SK-N-SH (cell line): ENCODE data around the gene ABCA4. TPM values are rescaled to one million over a fixed set of nuclear protein-coding genes. Genes with fewer than 3 reads are reported as not detected.

Experiments
- CTCF ChIA-PET: fragments of 300-600, 350-600 bp; formaldehyde crosslinking; extraction: SDS; loops from one replicate; lab custom pipeline; 2021; lab: Yijun Ruan, JAX
- POLR2A ChIA-PET: fragments of 350-600 bp; sonication (Branson Sonifier 250); formaldehyde crosslinking; extraction: SDS; loops from one replicate; lab custom pipeline; 2020; ENCODE audit warnings: antibody characterized with exemption, inconsistent platforms; lab: Yijun Ruan, JAX
- DNase-seq: peaks from one replicate; pipeline ENCODE4 v3.0.0; 2012
- H2AFZ ChIP-seq: fragments of 200-600 bp; sonication (generic); 2 replicates; pipeline ENCODE4 v1.8.1; 2016; ENCODE audit warnings: antibody characterized with exemption, mild to moderate bottlenecking, low read depth
- H3F3A ChIP-seq: fragments of 200-600 bp; sonication (generic); replicated peaks from 2 replicates; pipeline ENCODE3; 2016; ENCODE audit warnings: antibody characterized with exemption, mild to moderate bottlenecking; ENCODE audit not compliant: insufficient read depth
- H3K27ac ChIP-seq, 2 experiments: fragments of 200-500 bp in 1 of 2; fragments of 200-600 bp in 1 of 2; sonication (Bioruptor generic) in 1 of 2; sonication (generic), shearing (Covaris generic) in 1 of 2; 2 replicates each; pipeline versions ENCODE4 v1.5.1 to v1.6.1; 2014 to 2016; ENCODE audit warnings: low read depth in 2 of 2, inconsistent platforms in 1 of 2, low read length in 1 of 2, mild to moderate bottlenecking in 1 of 2, mixed read lengths in 1 of 2
- H3K27me3 ChIP-seq: fragments of 200-600 bp; sonication (generic), shearing (Covaris generic); 2 replicates; pipeline ENCODE4 v1.6.1; 2016; ENCODE audit warnings: mixed run types; ENCODE audit not compliant: insufficient read depth
- H3K36me3 ChIP-seq, 2 experiments: fragments of 200-500 bp in 1 of 2; fragments of 200-600 bp in 1 of 2; sonication (Bioruptor generic) in 1 of 2; sonication (generic) in 1 of 2; replicated peaks in 1 of 2; 2 replicates each; pipeline versions ENCODE3 to v1.5.1; 2014 to 2016; ENCODE audit warnings: low read length in 1 of 2, mild to moderate bottlenecking in 1 of 2; ENCODE audit not compliant: insufficient read depth in 2 of 2, control insufficient read depth in 1 of 2
- H3K4me1 ChIP-seq, 2 experiments: fragments of 200-500 bp in 1 of 2; fragments of 200-600 bp in 1 of 2; sonication (Bioruptor generic) in 1 of 2; sonication (generic), shearing (Covaris generic) in 1 of 2; 2 replicates each; pipeline versions ENCODE4 v1.5.1 to v1.6.1; 2014 to 2016; ENCODE audit warnings: low read depth in 1 of 2, low read length in 1 of 2, mixed run types in 1 of 2; ENCODE audit not compliant: insufficient read depth in 2 of 2, control insufficient read depth in 1 of 2
- H3K4me2 ChIP-seq: fragments of 200-600 bp; sonication (generic), shearing (Covaris generic); 2 replicates; pipeline ENCODE4 v1.6.1; 2017; ENCODE audit warnings: mixed run types
- H3K4me3 ChIP-seq, 2 experiments: fragments of 200-500 bp in 1 of 2; fragments of 200-600 bp in 1 of 2; sonication (Bioruptor generic) in 1 of 2; sonication (generic), shearing (Covaris generic) in 1 of 2; 2 replicates each; pipeline versions ENCODE4 v1.5.1 to v1.8.1; 2014 to 2016; ENCODE audit warnings: low read depth in 2 of 2, inconsistent platforms in 1 of 2, low read length in 1 of 2, mild to moderate bottlenecking in 1 of 2, mixed read lengths in 1 of 2, moderate library complexity in 1 of 2
- H3K79me2 ChIP-seq: fragments of 200-600 bp; sonication (generic); 2 replicates; pipeline ENCODE4 v1.8.1; 2017; ENCODE audit warnings: mild to moderate bottlenecking; ENCODE audit not compliant: insufficient read depth
- H3K9ac ChIP-seq: fragments of 200-600 bp; sonication (generic); 2 replicates; pipeline ENCODE4 v1.6.1; 2017; ENCODE audit warnings: mixed run types
- H3K9me2 ChIP-seq: fragments of 200-600 bp; sonication (generic); 2 replicates; pipeline ENCODE4 v1.6.1; 2017; ENCODE audit warnings: mixed run types
- H3K9me3 ChIP-seq: fragments of 200-600 bp; sonication (generic); 2 replicates; pipeline ENCODE4 v1.6.1; 2017; ENCODE audit warnings: mixed run types, mild to moderate bottlenecking, moderate library complexity
- H4K20me1 ChIP-seq: fragments of 200-600 bp; sonication (generic); 2 replicates; pipeline ENCODE4 v1.6.1; 2017; ENCODE audit warnings: mild to moderate bottlenecking, mixed run types; ENCODE audit not compliant: insufficient read depth
- EZH2phosphoT487 ChIP-seq: fragments of 200-600 bp; sonication (generic); IDR thresholded peaks from 2 replicates; pipeline ENCODE4 v1.6.1; 2017; ENCODE audit warnings: low read depth, mixed run types, mild to moderate bottlenecking, antibody characterized with exemption, moderate library complexity, borderline replicate concordance
- FOSL2 ChIP-seq: IDR thresholded peaks from 2 replicates; pipeline ENCODE4 v1.4.0; 2012; ENCODE audit warnings: low read depth, mild to moderate bottlenecking, moderate library complexity, borderline replicate concordance
- JUND ChIP-seq: IDR thresholded peaks from 2 replicates; pipeline ENCODE4 v1.4.0; 2012
- MXI1 ChIP-seq: IDR thresholded peaks from 2 replicates; pipeline ENCODE4 v1.6.1; 2012; ENCODE audit warnings: mild to moderate bottlenecking, low read depth, low read length, improper control_type of control experiment
- NFIC ChIP-seq: IDR thresholded peaks from 2 replicates; pipeline ENCODE4 v1.4.0; 2012; ENCODE audit warnings: borderline replicate concordance
- PBX3 ChIP-seq: IDR thresholded peaks from 2 replicates; pipeline ENCODE4; 2012
- POLR2AphosphoS5 ChIP-seq: IDR thresholded peaks from 2 replicates; pipeline ENCODE4 v1.6.1; 2012; ENCODE audit warnings: low read depth, low read length
- REST ChIP-seq: IDR thresholded peaks from 2 replicates; pipeline ENCODE4 v1.6.1; 2012; ENCODE audit warnings: mild to moderate bottlenecking, low read depth, low read length, moderate library complexity
- RXRA ChIP-seq: IDR thresholded peaks from 2 replicates; pipeline ENCODE4 v1.4.0; 2012; ENCODE audit warnings: low read depth, mild to moderate bottlenecking, borderline replicate concordance
- SIN3A ChIP-seq: IDR thresholded peaks from 2 replicates; pipeline ENCODE4 v1.6.1; 2012; ENCODE audit warnings: low read depth, mild to moderate bottlenecking, low read length, moderate library complexity, borderline replicate concordance
- TAF1 ChIP-seq: IDR thresholded peaks from 2 replicates; pipeline ENCODE4 v1.6.1; 2012; ENCODE audit warnings: low read depth, mild to moderate bottlenecking, low read length, moderate library complexity, borderline replicate concordance
- TCF12 ChIP-seq: IDR thresholded peaks from 2 replicates; pipeline ENCODE4 v1.4.0; 2012
- TEAD4 ChIP-seq: IDR thresholded peaks from 2 replicates; pipeline ENCODE4 v1.4.0; 2012; ENCODE audit warnings: mild to moderate bottlenecking, borderline replicate concordance; ENCODE audit not compliant: insufficient read depth
- USF1 ChIP-seq: IDR thresholded peaks from 2 replicates; pipeline ENCODE4 v1.4.0; 2012; ENCODE audit warnings: low read depth, borderline replicate concordance
- WGBS: methylation state at CpG from one replicate; pipeline ENCODE4 v1.1.6; 2017; ENCODE audit warnings: low lambda C conversion rate; 5-methylcytosine and 5-hydroxymethylcytosine counted together
- polyA plus RNA-seq, 3 experiments: library from polyadenylated mRNA; depleted of rRNA; stranded (reverse); fragments of >200 nt; gene quantifications; 2 replicates each; pipeline ENCODE4 v1.2.3, GENCODE V29; 2012

Gene ABCA4
- polyA plus RNA-seq, 1 of the 3 experiments (the other 2 are of a cell fraction) = 0.03 TPM

GRCh38 chr1:94081566-94082344 lies 39.2 kb downstream of the ABCA4 start:
- WGBS = 87% methylated on average over 7 of the region's 7 CpGs
- no peak for DNase-seq
- no peaks in the 10 kb centered on the region for H3K79me2 ChIP-seq
- no peaks in the 10 kb centered on the region for H3F3A ChIP-seq
- ChIA-PET CTCF (interaction anchor here (1.4 kb wide), 1 partner anchor 199 kb away, joined by 3 read pairs; no protein-coding TSS in a partner anchor), POLR2A (no interaction called here)
- no peak overlapping the region for H3K9ac ChIP-seq
- H3K27me3 ChIP-seq = no peaks in the 10 kb centered on the region
- H3K36me3 ChIP-seq = no peaks in the 10 kb centered on the region
- TF ChIP-seq POLR2AphosphoS5 (no peak), TAF1 (no peak), REST (no peak), USF1 (no peak), RXRA (no peak), MXI1 (no peak), JUND (peak; percentile 37; the same call in 1 of the 2 replicates), PBX3 (peak; percentile 46; the same call in 1 of the 2 replicates), EZH2phosphoT487 (no peak), TEAD4 (no peak), FOSL2 (peak; percentile 56; the same call in 1 of the 2 replicates), NFIC (peak; percentile 37; the same call in 1 of the 2 replicates), SIN3A (no peak), TCF12 (0 out of 2 replicates have a peak, but pooled peaks have one; percentile 6)
- H3K27ac ChIP-seq = peak overlapping the region in 1 of 2 experiments; percentile 13; a peak in 1 of 4 replicates
- H3K4me3 ChIP-seq = no peak overlapping the region
- H3K4me2 ChIP-seq = 0 out of 2 replicates have a peak overlapping the region, but pooled peaks have one; percentile 18
- peaks cover 0 to 8% of the 10 kb centered on the region in 2 experiments; a peak in 1 of 4 replicates for H3K4me1 ChIP-seq
- H3K9me2 ChIP-seq = no peaks in the 10 kb centered on the region
- no peaks in the 10 kb centered on the region for H3K9me3 ChIP-seq
- 0 out of 2 replicates have a peak overlapping the region, but pooled peaks have one; percentile 5 for H2AFZ ChIP-seq
- no peaks in the 10 kb centered on the region for H4K20me1 ChIP-seq
